HG03135 (cell line): ENCODE measurements around the gene NOBOX.
"Not testable (repeated sequence)": the region's sequence is repeated elsewhere in the genome, so short reads cannot be mapped to it uniquely, and the experiment has no call there.

Experiments
- ATAC-seq: cut with Tn5 transposase; IDR thresholded peaks from one replicate; pipeline ENCODE4 v1.9.1; 2021; ENCODE audit warnings: mild to moderate bottlenecking, moderate library complexity; ENCODE audit not compliant: unreplicated experiment

The NOBOX gene

GRCh38 chr7:144397086-144397485 is 6.4 kb downstream of the NOBOX start:
- ATAC-seq, result no peak

GRCh38 chr7:144391823-144392255 is 11.7 kb downstream of the NOBOX start:
- peak; percentile 71 for ATAC-seq

- no peak for ATAC-seq
These were observed 12.5 kb downstream of the NOBOX start for GRCh38 chr7:144391014-144391413.

- no peak for ATAC-seq
These were observed 13.0 kb downstream of the NOBOX start for GRCh38 chr7:144390481-144390880.

- no peak for ATAC-seq
These were observed 14.5 kb downstream of the NOBOX start for GRCh38 chr7:144388950-144389349.

- ATAC-seq, result no peak
These were observed 16.8 kb downstream of the NOBOX start for GRCh38 chr7:144386741-144387140.

- no peak for ATAC-seq
These were observed 18.8 kb downstream of the NOBOX start for GRCh38 chr7:144384555-144385245.

GRCh38 chr7:144384071-144384470 is 19.4 kb downstream of the NOBOX start:
- ATAC-seq, result no peak

- no peak for ATAC-seq
These were observed 23.6 kb downstream of the NOBOX start for GRCh38 chr7:144379776-144380384.

GRCh38 chr7:144378651-144379050 is 24.8 kb downstream of the NOBOX start:
- no peak for ATAC-seq

GRCh38 chr7:144369221-144369620 is 34.3 kb downstream of the NOBOX start:
- ATAC-seq, result not testable (repeated sequence)

GRCh38 chr7:144367250-144367649 is 36.2 kb downstream of the NOBOX start:
- ATAC-seq, result not testable (repeated sequence)

- not testable (repeated sequence) for ATAC-seq
These were observed 38.0 kb downstream of the NOBOX start for GRCh38 chr7:144365523-144365922.

- not testable (repeated sequence) for ATAC-seq
These were observed 41.4 kb downstream of the NOBOX start for GRCh38 chr7:144362061-144362460.

GRCh38 chr7:144356860-144357259 is 46.6 kb downstream of the NOBOX start:
- ATAC-seq, result not testable (repeated sequence)

GRCh38 chr7:144356185-144356584 is 47.3 kb downstream of the NOBOX start:
- ATAC-seq, result not testable (repeated sequence)

GRCh38 chr7:144355176-144355822 is 48.2 kb downstream of the NOBOX start, which contains the start of gene ARHGEF5:
TSS of gene ARHGEF5 (plus strand) at chr7:144355402. CDS start at chr7:144362670, 7,268 bp downstream.
- ATAC-seq, result peak; percentile 66

GRCh38 chr7:144351667-144352066 is 51.8 kb downstream of the NOBOX start:
- not testable (repeated sequence) for ATAC-seq

GRCh38 chr7:144348625-144349024 is 54.9 kb downstream of the NOBOX start:
- not testable (repeated sequence) for ATAC-seq
